GM12878 (cell line): ENCODE data around the gene EPB41L4A. TPM values are rescaled to one million over a fixed set of nuclear protein-coding genes. Genes with fewer than 3 reads are reported as not detected.

ENCODE experiments used
- ATAC-seq: fragments of 200-7000 bp; cut with Tn5 transposase; 3 replicates; pipeline ENCODE4 v1.9.1; 2020; ENCODE audit warnings: mild to moderate bottlenecking, moderate library complexity
- BruUV-seq: library from RNA; stranded (reverse); fragments of 400-500 nt; replicated peaks from 2 replicates; lab custom pipeline; 2021; lab: Mats Ljungman, UMichigan
- CTCF ChIA-PET: fragments of 300-600 bp; sonication (Branson Sonifier 250); formaldehyde crosslinking; extraction: SDS; loops from one replicate; lab custom pipeline; 2021; ENCODE audit warnings: inconsistent platforms; lab: Yijun Ruan, JAX
- POLR2A ChIA-PET: fragments of 350-600 bp; formaldehyde crosslinking; extraction: SDS; loops from one replicate; lab custom pipeline; 2021; ENCODE audit warnings: inconsistent platforms; lab: Charles Lee
- RAD21 ChIA-PET: fragments of 300-600 bp; sonication (Branson Sonifier 250); formaldehyde crosslinking; loops from one replicate; lab custom pipeline; 2023; ENCODE audit warnings: antibody characterized with exemption; ENCODE audit not compliant: unreplicated experiment; lab: Charles Lee
- SMC1A ChIA-PET: fragments of 300-600 bp; sonication (Branson Sonifier 250); formaldehyde crosslinking; loops from one replicate; lab custom pipeline; 2023; ENCODE audit not compliant: unreplicated experiment, uncharacterized antibody; lab: Charles Lee
- DNase-seq: peaks from one replicate; pipeline ENCODE4 v3.0.0-alpha.2; 2011; ENCODE audit warnings: low read depth, low spot score
- FAIRE-seq: peaks from 3 replicates; lab custom pipeline; 2011; peaks lifted over from hg19 to GRCh38; lab: Jason Lieb, UNC
- H2AFZ ChIP-seq: 2 replicates; pipeline ENCODE4 v1.6.0; 2011; ENCODE audit warnings: low read depth, low read length, control low read depth; ENCODE audit not compliant: control insufficient read depth
- H3K27ac ChIP-seq: 2 replicates; pipeline ENCODE4 v1.5.1; 2011; ENCODE audit warnings: control low read depth; ENCODE audit not compliant: control insufficient read depth, insufficient read depth
- H3K27me3 ChIP-seq, 2 experiments: replicated peaks in 1 of 2; 2 replicates each; pipeline versions ENCODE4 v1.6.0 to v1.6.1; 2011; ENCODE audit warnings: low read length in 1 of 2; ENCODE audit not compliant: control insufficient read depth in 2 of 2, insufficient read depth in 2 of 2
- H3K36me3 ChIP-seq, 2 experiments: 2 replicates each; pipeline ENCODE4 v1.5.1; 2011; ENCODE audit warnings: low read length in 1 of 2; ENCODE audit not compliant: control insufficient read depth in 2 of 2, insufficient read depth in 2 of 2
- H3K4me1 ChIP-seq: 2 replicates; pipeline ENCODE4 v1.6.1; 2011; ENCODE audit warnings: mild to moderate bottlenecking, low read length, moderate library complexity, mixed read lengths; ENCODE audit not compliant: control insufficient read depth, insufficient read depth
- H3K4me2 ChIP-seq: 2 replicates; pipeline ENCODE4 v1.6.0; 2011; ENCODE audit warnings: control low read depth; ENCODE audit not compliant: control insufficient read depth, insufficient read depth
- H3K4me3 ChIP-seq: fragments of 200-600 bp; sonication (generic); 2 replicates; pipeline ENCODE4 v1.5.1; 2016
- H3K79me2 ChIP-seq: 2 replicates; pipeline ENCODE4 v1.6.0; 2011; ENCODE audit warnings: low read length; ENCODE audit not compliant: control insufficient read depth, insufficient read depth
- H3K9ac ChIP-seq: 2 replicates; pipeline ENCODE4 v1.8.0; 2011; ENCODE audit warnings: low read length, control low read depth, mixed read lengths; ENCODE audit not compliant: control insufficient read depth, insufficient read depth
- H3K9me3 ChIP-seq: replicated peaks from 3 replicates; pipeline ENCODE4 v1.5.1; 2011; ENCODE audit warnings: mild to moderate bottlenecking, low read length; ENCODE audit not compliant: control insufficient read depth, insufficient read depth
- H4K20me1 ChIP-seq: 2 replicates; pipeline ENCODE4 v1.6.0; 2011; ENCODE audit not compliant: control insufficient read depth, insufficient read depth
- NKRF ChIP-seq: fragments of 450-650 bp; conservative IDR thresholded peaks from 2 replicates; pipeline ENCODE4 v1.6.1; 2017; ENCODE audit warnings: mild to moderate bottlenecking, moderate library complexity
- ZBED1 ChIP-seq: IDR thresholded peaks from 2 replicates; pipeline ENCODE4 v1.6.1; 2016; ENCODE audit warnings: borderline replicate concordance
- WGBS: methylation state at CpG from one replicate; pipeline ENCODE4 v1.1.6; 2016; ENCODE audit warnings: low lambda C conversion rate; ENCODE audit not compliant: insufficient replicate concordance, insufficient coverage; ENCODE audit errors: missing lambda C conversion rate; 5-methylcytosine and 5-hydroxymethylcytosine counted together
- in situ Hi-C: fragments of 300-500 bp; cut with MboI; formaldehyde crosslinking; loops from 9 replicates; pipeline ENCODE4 v1.14.3; 2018; ENCODE audit warnings: mixed read lengths
- intact Hi-C: fragments of 100-400 bp; cut with micrococcal nuclease; formaldehyde crosslinking; loops from one replicate; pipeline ENCODE4 v1.14.2; 2022; ENCODE audit not compliant: unreplicated experiment
- polyA plus RNA-seq, 11 experiments: library from polyadenylated mRNA; depleted of rRNA in 4 of 11; unstranded in 6 of 11; stranded (reverse) in 5 of 11; fragments of >200 nt; fragmentation: Nextera tagmentation in 4 of 11; fragmentation: Illumina TruSeq in 1 of 11; extraction: Ambion mirVana in 4 of 11; extraction: Trizol in 1 of 11; gene quantifications; 1 replicate in 1 of 11; 2 replicates in 10 of 11; pipeline versions ENCODE4 v1.2.1 to v1.2.3, GENCODE V29; 2011 to 2016; ENCODE audit warnings: inconsistent platforms in 2 of 11, missing spikeins in 2 of 11, low read depth in 1 of 11
- total RNA-seq, 4 experiments: library from RNA; depleted of rRNA in 3 of 4; stranded (reverse); fragments of >200 nt in 3 of 4; fragmentation: Illumina TruSeq in 1 of 4; extraction: Trizol in 1 of 4; gene quantifications; 2 replicates each; pipeline versions ENCODE4 v1.2.1 to v1.2.3, GENCODE V29; 2013 to 2021

Gene EPB41L4A
- total and polyA plus RNA-seq, 10 of the 15 experiments (the other 5 are each of a cell fraction or from before 2014, with no cell fraction given) = 0.10 to 0.67 (median 0.30) TPM

DNA sequence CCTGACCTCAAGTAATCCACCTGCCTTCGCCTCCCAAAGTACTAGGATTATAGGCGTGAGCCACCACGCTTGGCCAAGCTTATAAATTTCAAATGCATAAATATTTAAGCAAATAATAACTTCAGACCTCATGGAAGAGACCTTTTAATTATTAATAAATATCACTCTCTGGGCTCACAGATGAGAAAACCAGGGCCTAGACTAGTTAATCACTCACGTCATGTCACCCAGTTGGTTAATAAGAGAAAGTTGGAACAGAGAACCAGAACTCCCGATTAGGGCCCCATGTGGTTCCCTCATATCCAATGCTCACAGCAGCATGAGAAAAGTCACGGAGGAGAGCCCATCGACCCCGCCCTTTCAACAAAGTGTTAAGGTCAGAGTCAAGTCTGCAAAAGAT, 79.3 kb downstream of the EPB41L4A start:
- no peak for ATAC-seq

More for the DNA sequence above, 79.3 kb downstream of the EPB41L4A start:
- Histone ChIP-seq H3K27ac (no peak overlapping the region), H3K9me3 (no peaks in the 10 kb centered on the region), H3K27me3 (no peaks in the 10 kb centered on the region; a peak in 1 of 4 replicates), H3K79me2 (no peaks in the 10 kb centered on the region), H4K20me1 (no peaks in the 10 kb centered on the region), H2AFZ (no peak overlapping the region), H3K4me3 (no peak overlapping the region), H3K9ac (no peak overlapping the region), H3K4me2 (no peak overlapping the region), H3K4me1 (no peaks in the 10 kb centered on the region), H3K36me3 (no peaks in the 10 kb centered on the region)
- DNase-seq (no peak), FAIRE-seq (no peak)
- intact Hi-C loops (no loop called here), in situ Hi-C loops (no loop called here)
- ChIA-PET RAD21 (no interaction called here), POLR2A (no interaction called here), SMC1A (interaction anchor here (0.6 kb wide), 1 partner anchor 41 kb away, joined by 4 read pairs; no protein-coding TSS in a partner anchor), CTCF (interaction anchor here (0.9 to 1.3 kb wide), 2 partner anchors 28 to 179 kb away, joined by 3 to 4 read pairs; no protein-coding TSS in a partner anchor)
- TF ChIP-seq NKRF = no peak
- no peak for TF ChIP-seq ZBED1
- BruUV-seq = no TSS peak
- WGBS = 55% methylated on average over 8 of the region's 8 CpGs
